Activated naive CD4-positive, alpha-beta T cell treated with anti-CD3 and anti-CD28 coated beads, Interleukin-2, amount 50 U/mL, for 72 hours (primary cell): Measurements from ENCODE around the gene DDX24. TPM values are rescaled to one million over a fixed set of nuclear protein-coding genes. Genes with fewer than 3 reads are reported as not detected.

Experiments used
- ATAC-seq, 2 donors: fragments of 150-1000 bp; cut with Tn5 transposase; 2 replicates each; pipeline ENCODE4 v1.10.0; 2021; ENCODE audit warnings: mild to moderate bottlenecking in 2 of 2, moderate library complexity in 2 of 2
- DNase-seq, 2 donors: peaks; one replicate each; pipeline ENCODE4 v3.0.0; 2021 to 2022; ENCODE audit warnings: low spot score in 2 of 2
- H3K27ac Mint-ChIP-seq, 2 donors: one replicate each; pipeline ENCODE4 v1.8.0; 2022; ENCODE audit warnings: mild to moderate bottlenecking in 2 of 2, mixed read lengths in 2 of 2
- H3K36me3 Mint-ChIP-seq, 2 donors: one replicate each; pipeline ENCODE4 v1.8.0; 2022; ENCODE audit warnings: mixed read lengths in 2 of 2
- H3K9me3 Mint-ChIP-seq, 2 donors: one replicate each; pipeline ENCODE4 v1.8.0; 2022; ENCODE audit warnings: mixed read lengths in 2 of 2
- total RNA-seq, 2 donors: library from RNA; stranded (reverse); gene quantifications; one replicate each; pipeline ENCODE4 v1.2.3, GENCODE V29; 2022

The DDX24 gene
- total RNA-seq, 2 donors from 2014 or later = 182 to 210 TPM

DNA sequence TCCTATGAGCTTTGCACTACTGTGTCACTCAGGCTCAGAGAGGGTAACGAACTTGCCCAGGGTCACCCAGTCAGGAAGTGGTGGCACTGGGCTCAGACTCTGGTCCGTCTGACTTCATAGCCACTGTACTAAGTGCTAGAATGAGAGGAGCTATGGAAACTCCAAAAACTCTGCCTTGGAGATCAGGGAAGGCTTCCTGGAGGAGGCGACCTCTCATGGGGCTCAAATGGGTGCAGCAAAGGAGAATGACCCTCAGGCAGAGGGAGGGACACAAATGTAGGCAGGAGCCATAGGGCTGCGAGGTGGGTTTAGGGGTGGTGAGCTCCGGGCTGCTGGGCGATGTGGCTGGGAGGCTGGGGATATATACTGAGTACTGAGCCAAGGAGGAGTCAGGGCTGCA lies 80.7 kb downstream of the DDX24 start:
- no peak for DNase-seq
- no peak for ATAC-seq
- H3K27ac Mint-ChIP-seq = no peak overlapping the region
- H3K36me3 Mint-ChIP-seq = no peaks in the 10 kb centered on the region
- no peaks in the 10 kb centered on the region for H3K9me3 Mint-ChIP-seq

DNA sequence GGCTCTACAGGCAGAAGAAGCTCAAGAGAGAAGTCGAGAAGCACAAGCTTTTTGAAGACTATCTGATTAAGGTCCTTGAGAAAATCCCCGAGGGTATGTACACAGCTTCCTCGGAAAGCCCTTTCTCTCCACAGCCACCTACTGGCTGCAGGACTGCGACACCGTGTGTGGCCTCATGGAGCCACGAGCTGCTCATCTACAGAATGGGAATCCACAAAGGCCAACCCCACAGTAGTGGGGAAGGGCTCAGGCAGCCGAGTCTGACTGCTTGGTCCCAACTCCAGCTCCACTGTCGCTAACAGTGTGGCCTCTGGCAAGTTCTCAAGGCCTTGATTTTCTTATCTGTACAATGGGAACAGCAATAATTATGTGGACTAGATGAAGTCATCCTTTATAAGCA lies 81.4 kb downstream of the DDX24 start:
- ATAC-seq (no peak), DNase-seq (no peak)
- Mint-ChIP-seq H3K36me3 (no peaks in the 10 kb centered on the region), H3K9me3 (no peaks in the 10 kb centered on the region), H3K27ac (no peak overlapping the region)

DNA sequence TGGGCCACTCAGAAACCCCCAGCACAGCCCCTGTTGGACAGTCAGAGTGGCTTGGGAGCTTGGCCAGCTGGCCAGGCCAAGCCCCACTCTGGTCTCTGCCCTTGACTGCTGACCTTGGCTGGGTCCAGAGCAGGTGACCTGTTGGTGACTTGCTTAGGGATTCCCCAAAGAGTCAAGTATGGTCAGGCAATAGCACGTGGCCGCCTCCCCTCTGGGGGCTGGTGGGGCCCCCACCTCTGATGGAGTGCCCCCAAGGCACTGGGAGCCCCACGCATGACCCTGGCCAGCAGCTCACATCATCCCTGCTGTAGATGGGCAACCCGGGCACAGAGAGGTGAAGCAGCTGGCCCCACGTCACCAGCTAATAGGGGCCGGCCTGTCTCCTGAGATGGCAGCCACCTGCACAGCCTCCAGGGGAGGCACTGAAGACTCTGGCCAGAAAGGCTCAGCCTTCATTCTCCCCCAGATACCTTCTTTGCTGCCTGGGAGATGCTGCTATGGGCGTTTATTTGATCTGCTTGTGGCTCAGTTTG lies 82.1 kb downstream of the DDX24 start:
- no peak overlapping the region for H3K27ac Mint-ChIP-seq
- no peak for DNase-seq
- no peak for ATAC-seq
- no peaks in the 10 kb centered on the region for H3K9me3 Mint-ChIP-seq
- H3K36me3 Mint-ChIP-seq = no peaks in the 10 kb centered on the region

Other genes starting within 250 kb of the DDX24 start
- gene FAM181A, start 153.9 kb downstream of the DDX24 start, total RNA-seq = not detected
- gene ASB2, start 104.6 kb downstream of the DDX24 start, total RNA-seq = 10 to 100 TPM; 12.9 to 50.0 TPM
- under 1 TPM; 0.20 to 0.49 TPM for gene CCDC197, start 83.9 kb downstream of the DDX24 start, total RNA-seq
- 1 to 10 TPM; 1.2 to 2.3 TPM for gene OTUB2, start 54.9 kb downstream of the DDX24 start, total RNA-seq
- gene IFI27L1, start 108 bp upstream of the DDX24 start, total RNA-seq = 10 to 100 TPM; 48.0 to 51.4 TPM
- gene IFI27, start 29.5 kb upstream of the DDX24 start, total RNA-seq = 1 to 10 TPM; 2.5 to 3.0 TPM
- 10 to 100 TPM; 67.3 to 67.8 TPM for gene IFI27L2, start 48.4 kb upstream of the DDX24 start, total RNA-seq
- 1 to 10 TPM; 6.5 to 8.7 TPM for gene PPP4R4, start 93.1 kb upstream of the DDX24 start, total RNA-seq
- not detected for gene SERPINA10, start 212.1 kb upstream of the DDX24 start, total RNA-seq
- not detected for gene SERPINA6, start 242.1 kb upstream of the DDX24 start, total RNA-seq